HG02870 (cell line): ENCODE results near the gene CLEC4G.

Experiments
- ATAC-seq: cut with Tn5 transposase; IDR thresholded peaks from one replicate; pipeline ENCODE4 v1.9.1; 2021; ENCODE audit warnings: mild to moderate bottlenecking, moderate library complexity; ENCODE audit not compliant: unreplicated experiment

CLEC4G gene

DNA sequence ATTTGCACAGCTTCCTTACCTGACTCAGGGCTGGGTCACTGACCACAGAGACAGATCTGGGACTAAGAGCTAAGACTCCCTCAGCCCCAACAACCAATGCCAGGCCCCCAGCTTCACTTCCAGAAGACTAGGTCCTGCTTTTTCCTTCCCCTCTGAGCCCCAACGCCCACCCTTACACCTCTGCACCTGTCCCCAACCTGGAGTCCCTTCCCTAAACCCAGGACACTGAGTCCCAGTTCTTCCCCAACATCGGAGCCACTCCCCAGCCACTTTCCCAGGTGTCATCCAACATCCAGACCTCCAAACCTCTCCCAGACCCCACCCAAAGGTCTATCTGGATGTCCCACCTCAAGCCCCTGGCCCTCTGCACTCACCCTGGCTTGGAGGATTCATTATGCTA is 32.9 kb downstream of the CLEC4G start:
- no peak for ATAC-seq

DNA sequence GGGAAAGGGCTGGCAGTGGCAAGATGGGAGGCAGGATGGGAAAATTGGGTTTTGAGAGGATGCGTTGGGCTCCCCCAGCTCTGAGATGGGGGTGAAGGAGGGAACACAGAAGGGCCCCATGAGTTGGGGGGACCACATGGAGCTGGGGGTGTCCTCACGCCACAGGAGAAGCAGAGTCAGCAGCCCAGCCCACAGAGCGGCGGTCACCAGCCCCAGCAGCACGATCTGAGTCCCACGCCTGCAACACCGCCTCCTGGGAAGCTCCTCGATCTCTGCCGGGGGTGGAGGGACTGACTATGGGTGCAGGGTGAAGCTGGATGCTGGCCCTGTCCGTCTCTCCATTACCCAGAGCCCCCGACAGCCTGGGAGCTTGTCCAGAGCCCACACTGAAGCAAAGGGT is 33.3 kb downstream of the CLEC4G start:
- no peak for ATAC-seq

DNA sequence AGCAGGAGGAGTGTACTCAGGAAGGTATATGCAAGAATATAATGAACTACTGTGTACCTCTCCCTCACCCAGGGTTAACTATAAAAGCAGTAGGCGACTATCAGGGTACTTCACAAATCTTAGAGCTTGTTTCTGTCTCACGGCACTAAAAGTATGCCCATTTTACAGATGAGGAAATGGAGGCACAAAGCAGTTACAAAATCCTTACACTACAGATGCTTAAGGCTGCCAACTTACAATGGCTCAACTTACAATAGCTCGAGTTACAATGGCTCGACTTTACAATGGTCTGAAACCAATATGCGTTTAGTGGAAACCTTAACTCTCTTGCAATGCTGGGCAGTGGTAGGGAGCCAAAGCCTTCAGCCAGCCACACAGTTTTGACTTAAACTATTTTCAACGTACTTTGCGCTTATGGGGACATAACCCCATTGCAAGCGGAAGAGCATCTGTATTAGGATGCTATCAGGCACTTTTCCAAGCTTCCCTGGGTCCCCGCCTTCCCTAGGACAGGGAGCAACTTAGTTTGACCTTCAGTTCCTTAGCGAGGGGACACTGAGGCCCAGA is 34.1 kb downstream of the CLEC4G start:
- no peak for ATAC-seq

DNA sequence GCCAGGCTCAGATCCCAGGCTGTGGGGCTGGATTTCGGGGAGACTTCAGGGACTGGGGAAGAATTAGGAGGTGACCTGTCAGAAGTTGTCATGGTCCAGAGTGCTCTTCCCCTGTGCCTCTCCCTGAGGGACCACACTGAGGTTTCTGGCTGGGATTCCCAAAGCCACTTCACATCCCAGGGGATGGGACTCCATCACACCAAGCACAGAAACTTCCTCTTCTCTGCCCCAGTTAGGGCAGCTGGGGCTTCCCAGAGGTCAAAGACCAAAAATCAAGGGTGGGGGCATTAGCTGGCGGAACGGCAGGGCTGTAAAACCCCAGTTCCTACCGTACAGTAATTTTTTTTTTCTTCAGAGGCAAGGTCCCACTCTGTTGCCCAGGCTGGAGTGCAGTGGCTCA is 37.4 kb downstream of the CLEC4G start:
- ATAC-seq: no peak

DNA sequence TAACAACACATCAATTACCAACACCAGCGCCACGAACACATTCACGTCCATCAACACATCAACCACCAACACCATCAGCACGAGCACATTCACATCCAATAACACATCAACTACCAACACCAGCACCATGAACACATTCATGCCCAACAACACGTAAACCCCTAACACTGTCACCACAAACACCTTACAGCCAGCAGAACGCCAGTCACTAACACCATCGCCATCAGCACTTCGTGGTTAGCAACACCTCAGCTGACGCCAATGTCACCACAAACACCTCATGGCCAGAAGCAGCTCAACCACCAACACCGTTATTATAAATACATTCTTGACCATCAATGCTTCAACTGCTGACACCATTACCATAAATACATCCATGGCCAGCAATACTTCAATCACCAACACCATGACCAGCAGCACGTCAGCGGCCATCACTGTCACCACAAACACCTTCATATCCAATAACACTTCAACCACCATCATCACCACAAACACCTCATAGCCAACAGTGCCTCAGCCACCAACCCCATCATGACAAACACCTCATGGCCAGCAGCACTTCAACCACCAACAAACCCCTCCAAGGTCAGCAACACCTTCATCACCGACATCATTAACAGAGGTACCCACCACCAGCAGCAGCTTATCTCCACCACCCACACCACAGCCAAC is 39.4 kb downstream of the CLEC4G start:
- ATAC-seq: no peak

DNA sequence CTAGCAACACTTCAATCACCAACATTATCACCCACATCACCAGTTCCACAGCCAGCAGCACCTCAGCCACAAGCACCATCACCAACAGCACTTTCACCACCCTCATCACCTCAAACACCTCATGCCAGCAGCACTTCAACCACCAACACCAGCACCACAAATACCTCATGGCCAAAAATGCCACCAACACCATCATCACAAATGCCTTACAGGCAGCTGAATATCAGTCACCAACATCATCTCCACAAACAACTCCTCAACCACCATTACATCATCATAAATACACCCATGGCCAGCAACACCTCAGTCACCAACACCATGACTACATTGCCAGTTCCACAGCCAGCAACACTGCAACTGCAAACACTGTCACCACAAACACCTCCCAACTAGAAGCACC is 40.4 kb downstream of the CLEC4G start:
- no peak for ATAC-seq

DNA sequence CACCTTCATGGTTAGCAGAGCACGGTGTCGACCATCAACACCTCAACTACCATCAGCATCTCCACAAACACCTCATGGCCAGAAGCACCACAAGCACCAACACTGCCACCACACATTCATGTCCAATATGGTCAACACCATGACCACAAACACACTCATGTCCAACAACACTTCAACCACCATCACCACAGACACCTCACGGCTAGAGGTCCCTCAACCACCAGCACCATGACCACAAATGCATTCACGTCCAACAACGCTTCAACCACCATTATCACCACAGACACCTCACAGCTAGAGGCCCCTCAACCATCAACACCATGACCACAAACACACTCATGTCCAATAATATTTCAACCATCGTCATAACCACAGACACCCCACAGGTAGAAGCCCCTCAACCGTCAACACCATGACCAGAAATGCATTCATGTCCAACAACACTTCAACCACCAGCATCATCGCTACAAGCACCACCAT is 41.1 kb downstream of the CLEC4G start:
- ATAC-seq: no peak

DNA sequence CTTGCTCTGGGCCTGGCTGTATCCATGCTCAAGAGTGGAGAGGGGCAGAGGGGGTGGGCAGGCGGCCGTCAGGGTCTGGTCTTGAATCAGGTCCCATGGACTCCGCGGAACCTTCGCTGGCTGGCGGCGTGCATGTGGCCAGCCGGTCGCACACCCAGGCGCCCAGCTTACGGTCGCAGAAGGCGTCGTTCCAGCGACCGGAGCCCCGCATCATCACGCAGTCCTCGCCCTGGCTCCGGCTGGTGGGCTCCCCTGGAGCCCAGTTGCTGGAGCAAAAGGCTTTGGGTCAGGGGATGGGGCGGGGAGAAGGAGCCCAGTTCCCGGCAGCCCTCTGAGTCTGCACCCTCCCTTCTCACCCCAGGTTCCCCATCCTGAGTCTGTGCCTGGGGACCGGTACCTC is 42.7 kb downstream of the CLEC4G start:
- ATAC-seq: no peak

DNA sequence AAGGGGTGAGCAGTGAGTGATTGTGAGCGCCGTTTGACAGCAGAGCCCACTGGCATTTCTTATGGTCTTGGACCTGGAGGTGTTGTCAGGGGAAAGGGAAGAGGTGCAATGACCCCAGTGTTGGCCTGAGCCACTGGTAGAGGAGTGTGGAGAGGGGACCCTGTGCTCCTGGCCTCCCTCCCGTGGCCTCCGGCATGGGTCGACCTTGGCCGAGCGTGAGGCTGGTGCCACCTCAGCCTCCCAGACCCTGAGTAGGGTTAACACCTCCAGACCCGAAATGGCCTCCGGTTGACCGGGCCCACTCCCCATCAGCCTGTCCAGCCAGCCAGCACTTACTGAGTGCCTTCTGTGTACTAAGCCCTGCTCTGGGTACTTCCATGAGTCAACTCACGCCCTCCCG is 44.7 kb downstream of the CLEC4G start:
- no peak for ATAC-seq

DNA sequence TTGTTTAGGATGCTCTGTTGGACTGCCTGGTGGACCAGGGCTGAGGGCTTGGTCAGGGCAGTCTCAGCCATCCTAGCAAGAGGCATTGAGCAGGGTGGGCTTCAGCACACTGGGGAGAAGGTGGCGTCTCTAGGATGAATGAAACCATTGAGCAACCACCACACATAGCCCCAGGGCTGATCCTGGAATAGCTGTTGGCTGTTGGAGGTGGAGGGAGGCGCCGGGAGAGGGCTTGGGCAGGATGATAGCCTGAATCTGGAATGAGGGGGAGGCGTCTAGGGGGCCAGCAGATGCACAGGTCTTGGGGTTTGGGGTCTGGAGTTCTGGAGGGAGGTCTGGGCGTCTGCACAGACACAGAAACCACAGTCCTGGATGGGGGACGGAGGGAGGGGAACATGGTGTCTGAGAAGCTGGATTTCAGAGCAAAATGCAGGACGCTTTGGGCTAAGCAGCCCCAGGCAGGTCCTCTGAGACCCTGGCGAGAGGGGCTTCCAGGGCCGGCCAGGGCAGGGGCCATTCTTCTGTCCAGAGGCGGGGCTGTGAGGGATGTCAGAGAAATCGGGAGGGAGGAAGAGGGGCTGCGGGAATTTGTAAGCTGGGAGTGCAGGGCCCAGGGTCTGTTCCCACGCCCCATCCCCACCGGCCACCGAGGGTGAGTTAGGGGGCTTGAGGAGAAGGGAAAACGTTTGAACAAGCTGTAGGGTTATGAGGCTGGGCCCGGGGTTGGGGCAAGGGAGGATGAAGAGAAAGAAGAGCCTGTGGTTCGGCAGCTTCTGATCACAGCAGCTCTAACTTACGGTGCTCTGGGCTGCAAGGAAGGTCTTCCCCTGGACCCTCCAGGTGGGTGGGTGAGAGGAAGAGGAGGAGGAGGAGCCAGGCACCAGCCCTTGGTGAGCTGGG is 46.1 kb downstream of the CLEC4G start:
- no peak for ATAC-seq

DNA sequence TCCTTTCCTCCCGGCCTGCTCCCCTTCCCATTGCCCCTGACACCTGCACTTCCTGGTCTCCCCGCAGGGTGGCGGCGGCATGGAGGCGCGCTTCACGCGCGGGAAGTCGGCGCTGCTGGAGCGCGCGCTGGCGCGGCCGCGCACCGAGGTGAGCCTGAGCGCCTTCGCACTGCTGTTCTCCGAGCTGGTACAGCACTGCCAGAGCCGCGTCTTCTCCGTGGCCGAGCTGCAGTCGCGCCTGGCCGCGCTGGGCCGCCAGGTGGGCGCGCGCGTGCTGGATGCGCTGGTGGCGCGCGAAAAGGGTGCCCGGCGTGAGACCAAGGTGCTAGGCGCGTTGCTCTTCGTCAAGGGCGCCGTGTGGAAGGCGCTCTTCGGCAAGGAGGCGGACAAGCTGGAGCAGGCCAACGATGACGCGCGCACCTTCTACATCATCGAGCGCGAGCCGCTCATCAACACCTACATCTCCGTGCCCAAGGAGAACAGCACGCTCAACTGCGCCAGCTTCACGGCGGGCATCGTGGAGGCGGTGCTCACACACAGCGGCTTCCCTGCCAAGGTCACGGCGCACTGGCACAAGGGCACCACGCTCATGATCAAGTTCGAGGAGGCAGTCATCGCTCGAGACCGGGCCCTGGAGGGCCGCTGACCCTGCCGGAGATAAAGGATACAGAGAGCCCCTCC is 49.6 kb downstream of the CLEC4G start:
- no peak for ATAC-seq

DNA sequence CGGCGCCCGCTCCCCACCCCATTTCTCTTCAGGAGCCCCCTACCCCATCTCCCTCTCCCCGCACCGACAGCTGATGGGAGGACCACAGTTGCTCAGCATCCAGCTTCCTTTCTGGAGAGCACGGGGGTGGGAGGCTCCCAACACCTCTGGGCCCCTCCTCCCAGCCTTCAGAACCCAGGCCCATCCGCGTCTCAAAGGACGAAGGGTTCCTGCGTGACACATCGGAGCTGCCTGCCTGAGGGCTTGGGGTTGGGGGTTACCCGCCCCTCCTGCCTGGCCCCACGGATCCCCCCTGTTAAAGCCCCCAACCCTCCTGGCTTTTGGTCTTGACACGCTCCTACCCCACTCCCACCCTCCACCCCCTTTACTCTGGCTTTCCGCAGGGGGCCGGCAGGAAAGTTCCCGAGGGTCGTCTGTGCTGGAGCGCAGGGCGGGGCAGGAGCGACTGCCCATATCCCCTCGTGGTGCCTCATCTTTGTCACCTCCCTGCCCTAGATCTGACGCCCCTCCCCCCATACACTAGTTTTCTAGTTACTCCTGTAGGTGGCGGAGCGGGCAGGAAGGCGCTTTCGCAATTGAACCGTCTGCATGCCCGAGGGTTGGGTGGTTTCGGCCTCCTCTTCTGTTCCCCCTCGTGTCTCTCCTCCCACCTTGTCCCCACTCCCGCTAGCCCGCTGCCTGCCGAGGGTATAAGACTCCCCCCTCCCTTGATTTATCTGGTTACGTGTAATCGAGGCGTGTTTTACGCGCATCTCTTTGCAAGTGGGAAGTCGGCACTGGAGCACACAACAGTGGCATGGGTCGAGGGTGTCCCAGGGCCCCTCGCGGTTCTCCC is 50.4 kb downstream of the CLEC4G start:
- ATAC-seq: no peak

DNA sequence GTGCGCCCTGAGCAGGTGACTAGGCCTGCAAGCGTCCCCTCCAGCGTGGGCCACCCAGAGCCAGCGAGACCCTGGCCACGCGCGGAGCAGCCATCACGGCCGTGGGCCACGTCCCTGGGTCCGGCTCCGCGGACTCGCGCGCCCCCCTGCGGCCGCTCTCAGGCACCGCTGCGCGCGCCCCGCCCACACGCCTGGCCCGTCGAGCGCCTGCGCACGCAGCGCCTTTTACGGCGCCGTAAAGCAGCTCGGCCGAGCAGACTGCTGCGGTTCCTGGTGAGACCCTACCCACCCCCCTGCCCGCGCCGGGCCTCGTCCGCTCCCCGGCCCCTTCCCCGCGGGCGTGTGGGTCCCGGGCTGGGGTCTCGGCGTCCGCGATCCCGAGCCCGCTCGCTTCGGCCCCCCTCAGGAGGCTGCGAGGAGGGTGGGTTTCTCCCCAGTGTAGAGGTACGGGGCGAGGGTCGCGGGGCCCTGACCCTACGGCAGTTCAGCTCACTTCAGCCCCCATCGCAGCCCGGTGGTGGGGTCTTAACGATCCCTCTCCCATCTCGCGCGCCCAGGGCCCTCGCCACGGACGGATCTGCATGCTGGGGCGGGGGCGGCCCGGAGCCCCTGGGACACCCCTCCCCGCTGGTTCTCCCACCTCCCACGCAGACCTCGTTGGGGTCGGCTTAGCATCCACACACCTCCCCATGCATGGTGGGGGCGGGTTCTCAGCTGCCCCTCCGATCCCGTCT is 51.1 kb downstream of the CLEC4G start, which contains the start of gene TRAPPC5:
Gene TRAPPC5, plus strand, starts transcription at position 228 of the 734 bp plus-strand sequence. CDS start 1,421 bp downstream, outside the sequence.
- no peak for ATAC-seq

DNA sequence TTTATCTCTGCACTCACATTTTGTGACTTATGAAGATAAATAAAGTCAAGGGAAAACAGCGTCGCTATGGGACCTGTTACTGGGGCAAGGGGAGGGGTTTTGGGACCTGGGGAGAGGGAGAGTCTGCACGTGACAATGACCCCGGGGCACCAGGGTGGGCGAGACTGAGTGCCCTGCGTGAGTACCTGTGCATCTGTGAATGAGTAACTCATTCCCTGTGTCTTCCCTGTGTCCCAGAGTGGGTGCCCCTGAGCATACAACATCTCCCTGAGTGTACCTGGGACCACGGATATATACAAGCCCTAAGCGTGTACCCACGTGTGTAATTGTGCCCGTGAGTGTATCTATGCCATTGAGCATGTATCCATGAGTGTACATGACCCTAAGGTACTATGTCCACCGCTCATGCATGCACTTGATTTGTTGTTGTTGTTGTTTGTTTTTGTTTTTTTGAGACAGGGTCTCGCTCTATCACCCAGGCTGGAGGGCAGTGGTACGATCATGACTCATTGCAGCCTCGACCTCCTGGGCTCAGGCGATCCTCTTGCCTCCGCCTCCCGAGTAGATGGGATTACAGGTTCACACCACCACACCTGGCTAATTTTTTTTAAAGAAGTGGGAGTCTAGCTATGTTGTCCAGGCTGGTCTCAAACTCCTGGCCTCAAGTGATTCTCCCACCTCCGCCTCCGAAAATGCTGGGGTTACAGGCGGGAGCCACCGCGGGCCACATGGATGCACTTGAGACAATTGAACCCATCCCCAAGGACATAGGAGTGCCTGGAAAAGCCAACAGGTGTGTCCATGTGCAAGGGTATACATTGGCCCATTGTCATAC is 51.9 kb downstream of the CLEC4G start:
- no peak for ATAC-seq

DNA sequence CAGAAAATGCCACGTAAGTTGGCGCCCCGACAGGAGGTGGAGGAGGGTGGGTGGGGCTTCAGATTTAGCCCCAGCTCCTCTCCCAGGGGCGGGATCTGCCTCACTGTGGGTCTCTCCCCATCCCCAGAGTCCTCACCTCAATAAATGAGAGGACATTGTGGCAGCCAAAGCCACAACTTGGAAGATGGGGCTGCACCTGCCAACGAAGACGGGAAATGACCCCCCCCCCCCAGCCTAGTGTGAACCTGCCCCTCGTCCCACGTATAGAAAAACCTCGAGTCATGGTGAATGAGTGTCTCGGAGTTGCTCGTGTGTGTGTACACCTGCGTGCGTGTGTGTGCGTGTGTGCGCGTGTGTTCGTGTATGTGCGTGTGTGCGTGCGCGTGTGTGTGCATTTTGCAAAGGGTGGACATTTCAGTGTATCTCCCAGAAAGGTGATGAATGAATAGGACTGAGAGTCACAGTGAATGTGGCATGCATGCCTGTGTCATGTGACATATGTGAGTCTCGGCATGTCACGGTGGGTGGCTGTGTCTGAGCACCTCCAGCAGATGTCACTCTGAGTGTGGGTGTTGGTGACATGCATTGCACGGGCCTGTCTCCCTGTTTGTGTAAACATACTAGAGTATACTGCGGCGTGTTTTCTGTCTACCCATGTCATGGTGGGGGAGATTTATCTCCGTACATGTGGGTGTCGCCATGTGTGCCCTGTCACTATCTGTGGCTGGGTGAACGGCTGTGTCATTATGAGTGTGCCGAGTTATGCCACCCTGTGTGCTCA is 52.7 kb downstream of the CLEC4G start:
- ATAC-seq: peak; percentile 49
